ENCODE data around the gene PHF20. TPM values are rescaled to one million over a fixed set of nuclear protein-coding genes. Genes with fewer than 3 reads are reported as not detected.
"Not testable (repeated sequence)": the region's sequence is repeated elsewhere in the genome, so short reads cannot be mapped to it uniquely, and the experiment has no call there.

The PHF20 gene
- total and polyA plus RNA-seq, 4 donors = 17.5 to 51.5 (median 32.6) TPM

DNA sequence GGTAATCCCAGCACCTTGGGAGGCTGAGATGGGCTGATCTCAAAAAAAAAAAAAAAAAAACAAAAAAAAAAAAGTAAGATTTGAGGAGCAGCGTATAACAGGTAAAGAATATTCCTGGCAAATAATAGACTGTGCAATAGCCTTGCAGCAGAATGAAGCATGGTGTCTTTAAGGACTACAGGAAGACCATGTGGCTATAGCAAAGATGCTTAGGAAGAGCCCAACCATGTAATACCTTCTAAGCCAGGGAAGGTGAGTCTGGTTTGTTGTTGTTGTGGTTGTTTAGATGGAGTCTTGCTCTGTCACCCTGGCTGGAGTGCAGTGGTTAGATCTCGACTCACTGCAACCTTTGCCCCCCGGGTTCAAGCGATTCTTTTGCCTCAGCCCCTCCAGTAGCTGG, 15.4 kb upstream of the PHF20 start:
- Histone ChIP-seq H3K27ac (ENCODE audit: low read depth in 1 of 2, low read length in 1 of 2) (no peak overlapping the region), H3K9me3 (ENCODE audit: control insufficient read depth in 4 of 4, insufficient read depth in 3 of 4, low read length in 3 of 4) (no peaks in the 10 kb centered on the region), H3K4me1 (ENCODE audit: control insufficient read depth in 5 of 5, insufficient read depth in 5 of 5, low read length in 5 of 5) (no peaks in the 10 kb centered on the region), H3K27me3 (ENCODE audit: control insufficient read depth in 3 of 3, insufficient read depth in 3 of 3, low read length in 2 of 3) (no peaks in the 10 kb centered on the region), H3K36me3 (ENCODE audit: control insufficient read depth in 4 of 4, insufficient read depth in 4 of 4, low read length in 4 of 4) (no peaks in the 10 kb centered on the region), H3K4me3 (no peak overlapping the region), H3K9ac (ENCODE audit: insufficient read depth in 1 of 2, low read length in 2 of 2) (no peak overlapping the region)
- DNase-seq = no peak
- 96 to 98% methylated on average over 4 of the region's 4 CpGs for WGBS, 2 donors
- no peak for ATAC-seq (ENCODE audit: insufficient read depth, low FRiP score)
- TF ChIP-seq, protein P1, sequence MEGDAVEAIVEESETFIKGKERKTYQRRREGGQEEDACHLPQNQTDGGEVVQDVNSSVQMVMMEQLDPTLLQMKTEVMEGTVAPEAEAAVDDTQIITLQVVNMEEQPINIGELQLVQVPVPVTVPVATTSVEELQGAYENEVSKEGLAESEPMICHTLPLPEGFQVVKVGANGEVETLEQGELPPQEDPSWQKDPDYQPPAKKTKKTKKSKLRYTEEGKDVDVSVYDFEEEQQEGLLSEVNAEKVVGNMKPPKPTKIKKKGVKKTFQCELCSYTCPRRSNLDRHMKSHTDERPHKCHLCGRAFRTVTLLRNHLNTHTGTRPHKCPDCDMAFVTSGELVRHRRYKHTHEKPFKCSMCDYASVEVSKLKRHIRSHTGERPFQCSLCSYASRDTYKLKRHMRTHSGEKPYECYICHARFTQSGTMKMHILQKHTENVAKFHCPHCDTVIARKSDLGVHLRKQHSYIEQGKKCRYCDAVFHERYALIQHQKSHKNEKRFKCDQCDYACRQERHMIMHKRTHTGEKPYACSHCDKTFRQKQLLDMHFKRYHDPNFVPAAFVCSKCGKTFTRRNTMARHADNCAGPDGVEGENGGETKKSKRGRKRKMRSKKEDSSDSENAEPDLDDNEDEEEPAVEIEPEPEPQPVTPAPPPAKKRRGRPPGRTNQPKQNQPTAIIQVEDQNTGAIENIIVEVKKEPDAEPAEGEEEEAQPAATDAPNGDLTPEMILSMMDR (IDR thresholded peaks at IDR 0.05; ENCODE audit: control extremely low read depth, extremely low read depth) = no peak

DNA sequence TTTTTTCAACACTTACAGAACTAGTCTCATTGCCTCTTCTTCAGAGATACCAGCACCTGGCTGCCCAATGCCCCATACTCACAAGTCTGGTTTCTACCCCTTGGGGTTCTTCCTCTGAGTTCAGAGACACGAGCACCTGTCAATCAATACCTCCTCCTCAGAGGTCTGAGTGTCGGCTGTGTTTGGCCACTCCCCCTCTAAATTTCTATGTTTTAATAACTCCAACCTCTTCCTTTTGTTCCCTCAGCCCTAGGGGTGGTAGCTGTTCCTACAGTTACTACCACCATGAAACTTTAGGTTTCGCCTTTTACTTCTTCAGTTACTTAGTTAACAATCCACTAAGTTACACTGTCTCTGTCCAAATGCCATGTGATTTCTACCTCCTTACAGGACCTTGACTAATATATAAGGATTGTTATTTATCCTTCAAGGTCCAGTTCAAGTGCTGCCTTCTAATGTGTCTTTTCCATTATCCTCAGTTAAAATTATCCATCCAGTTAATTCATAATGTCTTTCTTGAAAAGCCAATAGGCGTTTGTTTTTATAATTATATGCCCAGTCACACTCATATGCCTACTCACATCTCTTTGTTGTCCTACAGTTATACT, 14.6 kb upstream of the PHF20 start:
- WGBS, 2 donors = 77 to 84% methylated on average over 4 of the region's 4 CpGs
- no peak overlapping the region for H3K27ac ChIP-seq (ENCODE audit: low read depth in 1 of 2, low read length in 1 of 2)
- H3K9me3 ChIP-seq (ENCODE audit: control insufficient read depth in 4 of 4, insufficient read depth in 3 of 4, low read length in 3 of 4) = no peaks in the 10 kb centered on the region
- no peaks in the 10 kb centered on the region for H3K27me3 ChIP-seq (ENCODE audit: control insufficient read depth in 3 of 3, insufficient read depth in 3 of 3, low read length in 2 of 3)
- H3K36me3 ChIP-seq (ENCODE audit: control insufficient read depth in 4 of 4, insufficient read depth in 4 of 4, low read length in 4 of 4) = no peaks in the 10 kb centered on the region
- TF ChIP-seq, protein P1 (IDR thresholded peaks at IDR 0.05; ENCODE audit: control extremely low read depth, extremely low read depth) = no peak
- DNase-seq = no peak
- no peak overlapping the region for H3K9ac ChIP-seq (ENCODE audit: insufficient read depth in 1 of 2, low read length in 2 of 2)
- no peak for ATAC-seq (ENCODE audit: insufficient read depth, low FRiP score)
- H3K4me1 ChIP-seq (ENCODE audit: control insufficient read depth in 5 of 5, insufficient read depth in 5 of 5, low read length in 5 of 5) = no peaks in the 10 kb centered on the region
- H3K4me3 ChIP-seq = no peak overlapping the region

DNA sequence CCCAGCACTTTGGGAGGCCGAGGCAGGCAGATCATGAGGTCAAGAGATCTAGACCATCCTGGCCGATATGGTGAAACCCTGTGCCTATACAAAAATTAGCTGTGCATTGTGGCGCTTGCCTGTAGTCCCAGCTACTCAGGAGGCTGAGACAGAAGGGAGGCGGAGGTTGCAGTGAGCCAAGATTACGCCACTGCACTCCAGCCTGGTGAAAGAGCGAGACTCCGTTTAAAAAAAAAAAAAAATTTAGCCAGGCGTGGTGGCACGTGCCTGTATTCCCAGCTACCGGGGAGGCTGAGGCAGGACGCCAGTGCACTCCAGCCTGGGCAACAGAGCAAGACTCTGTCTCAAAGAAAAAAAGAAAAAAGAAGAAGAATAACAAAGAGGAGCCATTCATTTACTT, 10.3 kb upstream of the PHF20 start:
- not testable (repeated sequence) for H3K27me3 ChIP-seq (ENCODE audit: control insufficient read depth in 3 of 3, insufficient read depth in 3 of 3, low read length in 2 of 3); H3K4me1 ChIP-seq (ENCODE audit: control insufficient read depth in 5 of 5, insufficient read depth in 5 of 5, low read length in 5 of 5); H3K27ac ChIP-seq (ENCODE audit: low read depth in 1 of 2, low read length in 1 of 2); ATAC-seq (ENCODE audit: insufficient read depth, low FRiP score); H3K36me3 ChIP-seq (ENCODE audit: control insufficient read depth in 4 of 4, insufficient read depth in 4 of 4, low read length in 4 of 4); H3K9me3 ChIP-seq (ENCODE audit: control insufficient read depth in 4 of 4, insufficient read depth in 3 of 4, low read length in 3 of 4); H3K4me3 ChIP-seq; H3K9ac ChIP-seq (ENCODE audit: insufficient read depth in 1 of 2, low read length in 2 of 2); DNase-seq
- 78 to 85% methylated on average over 11 of the region's 11 CpGs for WGBS, 2 donors

DNA sequence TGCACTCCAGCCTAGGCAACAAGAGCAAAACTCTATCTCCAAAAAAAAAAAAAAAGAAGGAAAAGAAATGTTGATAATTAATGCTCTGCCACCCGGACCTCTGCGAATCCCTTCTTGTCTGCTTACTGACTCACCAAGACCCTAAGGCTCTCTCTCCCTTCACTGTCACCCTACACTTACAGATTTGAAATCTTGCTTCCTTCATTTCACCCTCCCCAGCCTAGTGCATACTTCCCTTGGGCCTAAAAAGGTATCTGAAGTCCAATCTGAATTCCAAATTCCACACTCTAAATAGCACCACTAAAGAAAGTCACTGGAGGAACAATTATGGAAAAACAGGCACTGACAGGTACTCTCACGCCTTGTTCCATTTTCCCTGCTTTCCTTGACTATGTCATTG, 9.4 kb upstream of the PHF20 start:
- DNase-seq (no peak), ATAC-seq (ENCODE audit: insufficient read depth, low FRiP score) (no peak)
- 87 to 95% methylated on average over 3 of the region's 3 CpGs for WGBS, 2 donors
- Histone ChIP-seq H3K4me3 (no peak overlapping the region), H3K36me3 (ENCODE audit: control insufficient read depth in 4 of 4, insufficient read depth in 4 of 4, low read length in 4 of 4) (no peaks in the 10 kb centered on the region), H3K9me3 (ENCODE audit: control insufficient read depth in 4 of 4, insufficient read depth in 3 of 4, low read length in 3 of 4) (no peaks in the 10 kb centered on the region), H3K4me1 (ENCODE audit: control insufficient read depth in 5 of 5, insufficient read depth in 5 of 5, low read length in 5 of 5) (no peaks in the 10 kb centered on the region), H3K27ac (ENCODE audit: low read depth in 1 of 2, low read length in 1 of 2) (no peak overlapping the region), H3K27me3 (ENCODE audit: control insufficient read depth in 3 of 3, insufficient read depth in 3 of 3, low read length in 2 of 3) (no peaks in the 10 kb centered on the region), H3K9ac (ENCODE audit: insufficient read depth in 1 of 2, low read length in 2 of 2) (no peak overlapping the region)
- TF ChIP-seq, protein P1 (IDR thresholded peaks at IDR 0.05; ENCODE audit: control extremely low read depth, extremely low read depth) = no peak

DNA sequence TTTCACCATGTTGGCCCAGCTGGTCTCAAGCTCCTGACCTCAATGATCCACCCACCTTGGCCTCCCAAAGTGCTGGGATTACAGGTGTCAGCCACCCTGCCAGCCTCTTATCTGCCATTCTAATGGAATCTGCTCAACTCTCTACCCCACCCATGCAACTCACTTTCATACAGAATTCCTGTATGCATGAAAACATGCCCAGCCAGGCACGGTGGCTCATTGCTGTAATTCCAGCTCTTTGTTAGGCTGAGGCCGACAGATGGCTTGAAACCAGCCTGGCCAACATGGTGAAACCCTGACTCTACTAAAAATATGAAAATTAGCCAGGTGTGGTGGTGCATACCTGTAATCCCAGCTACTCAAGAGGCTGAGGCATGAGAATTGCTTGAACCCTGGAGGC, 6.9 kb upstream of the PHF20 start:
- H3K9ac ChIP-seq (ENCODE audit: insufficient read depth in 1 of 2, low read length in 2 of 2); H3K4me3 ChIP-seq; H3K36me3 ChIP-seq (ENCODE audit: control insufficient read depth in 4 of 4, insufficient read depth in 4 of 4, low read length in 4 of 4); ATAC-seq (ENCODE audit: insufficient read depth, low FRiP score); H3K27ac ChIP-seq (ENCODE audit: low read depth in 1 of 2, low read length in 1 of 2); H3K27me3 ChIP-seq (ENCODE audit: control insufficient read depth in 3 of 3, insufficient read depth in 3 of 3, low read length in 2 of 3); H3K9me3 ChIP-seq (ENCODE audit: control insufficient read depth in 4 of 4, insufficient read depth in 3 of 4, low read length in 3 of 4); DNase-seq: not testable (repeated sequence)
- 91 to 95% methylated on average over 2 of the region's 2 CpGs for WGBS, 2 donors
- peaks cover 2 to 12% (median 7%) of the 10 kb centered on the region in 5 donors for H3K4me1 ChIP-seq (ENCODE audit: control insufficient read depth in 5 of 5, insufficient read depth in 5 of 5, low read length in 5 of 5)
